GM18502 (cell line): ENCODE data around the gene KCTD15.

Source experiments
- ATAC-seq: cut with Tn5 transposase; IDR thresholded peaks from one replicate; pipeline ENCODE4 v1.9.1; 2021; ENCODE audit warnings: mild to moderate bottlenecking; ENCODE audit not compliant: unreplicated experiment, poor library complexity

Gene KCTD15

GRCh38 chr19:33841685-33842084 lies 45.0 kb downstream of the KCTD15 start:
- ATAC-seq = no peak

- no peak for ATAC-seq
Measured at GRCh38 chr19:33844478-33844877, 47.8 kb downstream of the KCTD15 start.

GRCh38 chr19:33845498-33845897 lies 48.8 kb downstream of the KCTD15 start:
- no peak for ATAC-seq

GRCh38 chr19:33849551-33850147 lies 53.0 kb downstream of the KCTD15 start:
- ATAC-seq = no peak

- no peak for ATAC-seq
Measured at GRCh38 chr19:33859016-33859415, 62.3 kb downstream of the KCTD15 start.

- ATAC-seq = no peak
Measured at GRCh38 chr19:33860312-33861090, 63.8 kb downstream of the KCTD15 start.

GRCh38 chr19:33861950-33862349 lies 65.3 kb downstream of the KCTD15 start:
- no peak for ATAC-seq

GRCh38 chr19:33862981-33863380 lies 66.3 kb downstream of the KCTD15 start:
- no peak for ATAC-seq

- ATAC-seq = no peak
Measured at GRCh38 chr19:33863436-33863835, 66.8 kb downstream of the KCTD15 start.

- no peak for ATAC-seq
Measured at GRCh38 chr19:33864311-33864850, 67.7 kb downstream of the KCTD15 start.

GRCh38 chr19:33865306-33865705 lies 68.6 kb downstream of the KCTD15 start:
- ATAC-seq = no peak
